HEK293 (cell line): ENCODE data around the gene PMAIP1.

Source experiments
- CTCF ChIA-PET: fragments of 350-600 bp; formaldehyde crosslinking; extraction: SDS; loops from one replicate; lab custom pipeline; 2021; ENCODE audit warnings: antibody characterized with exemption; lab: Yijun Ruan, JAX
- POLR2A ChIA-PET: fragments of 300-600 bp; formaldehyde crosslinking; extraction: SDS; loops from one replicate; lab custom pipeline; 2020; ENCODE audit warnings: antibody characterized with exemption, inconsistent platforms; lab: Yijun Ruan, JAX
- H3K27ac ChIP-seq: fragments of 200-500 bp; sonication (Bioruptor generic); 2 replicates; pipeline ENCODE4 v1.5.1; 2014; ENCODE audit warnings: low read depth, low read length, control low read depth, inconsistent platforms; ENCODE audit errors: extremely low read depth
- H3K36me3 ChIP-seq, 2 experiments: fragments of 200-500 bp in 1 of 2; sonication (Bioruptor generic) in 1 of 2; 1 replicate in 1 of 2; 2 replicates in 1 of 2; pipeline ENCODE4 v1.5.1; 2014 to 2017; ENCODE audit warnings: inconsistent platforms in 2 of 2, low read length in 2 of 2; ENCODE audit not compliant: control insufficient read depth in 2 of 2, insufficient read depth in 1 of 2
- H3K4me1 ChIP-seq: fragments of 200-500 bp; sonication (Bioruptor generic); 2 replicates; pipeline ENCODE4 v1.5.1; 2014; ENCODE audit warnings: mild to moderate bottlenecking, low read length, inconsistent platforms; ENCODE audit not compliant: control insufficient read depth, insufficient read depth
- H3K4me3 ChIP-seq: 2 replicates; pipeline ENCODE4 v1.5.1; 2011; ENCODE audit warnings: low read depth, mild to moderate bottlenecking, control low read depth, low read length, moderate library complexity
- H3K9me3 ChIP-seq: fragments of 200-500 bp; sonication (Bioruptor generic); 2 replicates; pipeline ENCODE4 v1.5.1; 2014; ENCODE audit warnings: low read depth, low read length, inconsistent platforms; ENCODE audit not compliant: control insufficient read depth, insufficient read depth
- KLF7 ChIP-seq: fragments of 450-650 bp; formaldehyde crosslinking; IDR thresholded peaks from 2 replicates; pipeline ENCODE4 v1.5.1; 2016; ENCODE audit warnings: missing biosample characterization, missing genetic modification characterization, borderline replicate concordance
- PRDM6 ChIP-seq: fragments of 450-650 bp; formaldehyde crosslinking; IDR thresholded peaks from 2 replicates; pipeline ENCODE4 v1.5.1; 2017; ENCODE audit warnings: missing biosample characterization, missing genetic modification characterization
- SALL2 ChIP-seq: fragments of 450-650 bp; formaldehyde crosslinking; IDR thresholded peaks from 2 replicates; pipeline ENCODE4 v1.5.0; 2017; ENCODE audit warnings: missing biosample characterization, mild to moderate bottlenecking, missing genetic modification characterization, borderline replicate concordance
- TCF7L2 ChIP-seq: IDR thresholded peaks from 2 replicates; pipeline ENCODE4 v1.6.1; 2011; ENCODE audit warnings: low read depth, mild to moderate bottlenecking, inconsistent platforms, low read length, moderate library complexity, borderline replicate concordance
- ZNF121 ChIP-seq: fragments of 450-650 bp; formaldehyde crosslinking; IDR thresholded peaks from 2 replicates; pipeline ENCODE4 v1.5.1; 2016; ENCODE audit warnings: missing biosample characterization, missing genetic modification characterization
- ZNF202 ChIP-seq: fragments of 450-650 bp; formaldehyde crosslinking; IDR thresholded peaks from 2 replicates; pipeline ENCODE4 v1.5.1; 2016; ENCODE audit warnings: missing biosample characterization, missing genetic modification characterization, borderline replicate concordance
- ZNF335 ChIP-seq: fragments of 450-650 bp; formaldehyde crosslinking; conservative IDR thresholded peaks from 2 replicates; pipeline ENCODE4 v1.5.1; 2016; ENCODE audit warnings: missing biosample characterization, missing genetic modification characterization
- ZNF362 ChIP-seq: fragments of 450-650 bp; formaldehyde crosslinking; IDR thresholded peaks from 2 replicates; pipeline ENCODE4 v1.5.1; 2016; ENCODE audit warnings: missing biosample characterization, missing genetic modification characterization
- ZNF416 ChIP-seq: fragments of 450-650 bp; formaldehyde crosslinking; IDR thresholded peaks from 2 replicates; pipeline ENCODE4 v1.5.1; 2016; ENCODE audit warnings: missing biosample characterization, missing genetic modification characterization
- ZNF521 ChIP-seq: fragments of 450-650 bp; formaldehyde crosslinking; IDR thresholded peaks from 2 replicates; pipeline ENCODE4 v1.5.1; 2017; ENCODE audit warnings: missing biosample characterization, mild to moderate bottlenecking, missing genetic modification characterization
- ZNF670 ChIP-seq: fragments of 450-650 bp; formaldehyde crosslinking; IDR thresholded peaks from 2 replicates; pipeline ENCODE4 v1.5.1; 2016; ENCODE audit warnings: missing biosample characterization, missing genetic modification characterization, low read depth
- ZNF701 ChIP-seq: fragments of 450-650 bp; formaldehyde crosslinking; IDR thresholded peaks from 2 replicates; pipeline ENCODE4 v1.5.1; 2016; ENCODE audit warnings: missing biosample characterization, missing genetic modification characterization
- ZNF704 ChIP-seq: fragments of 450-650 bp; formaldehyde crosslinking; IDR thresholded peaks from 2 replicates; pipeline ENCODE4 v1.5.1; 2016; ENCODE audit warnings: missing biosample characterization, missing genetic modification characterization
- ZSCAN16 ChIP-seq: fragments of 450-650 bp; formaldehyde crosslinking; IDR thresholded peaks from 2 replicates; pipeline ENCODE4 v1.5.1; 2016; ENCODE audit warnings: missing biosample characterization, missing genetic modification characterization
- TF ChIP-seq, protein P1 (sequence below): fragments of 450-650 bp; formaldehyde crosslinking; IDR thresholded peaks from 2 replicates; pipeline ENCODE4 v1.5.1; 2016; ENCODE audit warnings: missing biosample characterization, missing genetic modification characterization

The PMAIP1 gene

DNA sequence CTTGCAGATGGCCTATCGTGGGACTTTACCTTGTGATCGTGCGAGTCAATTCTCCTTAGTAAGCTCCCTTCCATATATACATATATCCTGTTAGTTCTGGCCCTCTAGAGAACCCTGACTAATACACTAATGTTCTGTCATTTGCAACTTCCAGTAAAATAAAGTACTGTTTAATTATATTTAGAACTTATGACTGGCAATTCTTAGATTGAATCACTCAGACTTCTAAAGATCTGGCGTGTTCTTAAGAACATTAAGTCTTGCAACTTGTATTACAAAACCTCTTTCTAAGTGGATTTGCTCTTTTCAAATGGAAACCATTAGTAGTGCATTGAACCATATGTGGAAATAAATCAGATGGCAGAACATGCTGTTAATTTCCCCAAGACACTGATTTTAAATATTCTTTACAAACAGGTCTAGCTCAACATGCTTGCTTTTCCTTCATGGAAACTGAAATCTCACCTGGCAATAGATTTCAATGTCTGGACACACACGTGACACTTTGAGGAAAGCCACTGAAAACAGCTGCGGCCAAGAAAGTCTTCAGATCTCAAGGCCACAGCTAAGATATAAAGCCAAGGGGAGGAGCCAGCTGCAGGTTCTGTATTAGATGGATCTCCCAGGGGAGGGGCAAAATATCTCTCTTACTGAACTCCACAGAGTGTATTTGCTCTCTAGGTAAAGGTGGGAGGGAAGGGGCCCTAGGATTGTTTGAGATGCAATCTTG lies 50.6 kb downstream of the PMAIP1 start (continued):
- TF ChIP-seq ZNF121 (no peak), ZNF701 (tag by site-specific recombination) (no peak), ZNF521 (no peak), ZNF362 (tag by site-specific recombination) (no peak)
- TF ChIP-seq, protein P1, sequence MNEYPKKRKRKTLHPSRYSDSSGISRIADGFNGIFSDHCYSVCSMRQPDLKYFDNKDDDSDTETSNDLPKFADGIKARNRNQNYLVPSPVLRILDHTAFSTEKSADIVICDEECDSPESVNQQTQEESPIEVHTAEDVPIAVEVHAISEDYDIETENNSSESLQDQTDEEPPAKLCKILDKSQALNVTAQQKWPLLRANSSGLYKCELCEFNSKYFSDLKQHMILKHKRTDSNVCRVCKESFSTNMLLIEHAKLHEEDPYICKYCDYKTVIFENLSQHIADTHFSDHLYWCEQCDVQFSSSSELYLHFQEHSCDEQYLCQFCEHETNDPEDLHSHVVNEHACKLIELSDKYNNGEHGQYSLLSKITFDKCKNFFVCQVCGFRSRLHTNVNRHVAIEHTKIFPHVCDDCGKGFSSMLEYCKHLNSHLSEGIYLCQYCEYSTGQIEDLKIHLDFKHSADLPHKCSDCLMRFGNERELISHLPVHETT (tag by site-specific recombination), result no peak

- Histone ChIP-seq H3K36me3 (no peaks in the 10 kb centered on the region), H3K4me1 (peaks cover 5% of the 10 kb centered on the region), H3K4me3 (no peak overlapping the region), H3K27ac (no peak overlapping the region), H3K9me3 (no peaks in the 10 kb centered on the region)
- ChIA-PET CTCF (interaction anchor here (0.9 to 1.0 kb wide), 3 partner anchors 36 to 114 kb away, joined by 3 to 4 read pairs (median 3); no protein-coding TSS in a partner anchor), POLR2A (no interaction called here)
- TF ChIP-seq SALL2 (tag by site-specific recombination) (no peak), TCF7L2 (no peak)
Observed at GRCh38 chr18:59951591-59951990, 51.8 kb downstream of the PMAIP1 start.

- CTCF ChIA-PET, result interaction anchor here (0.6 to 2.8 kb wide), 5 partner anchors 10 to 116 kb away, joined by 3 to 14 read pairs (median 3); no protein-coding TSS in a partner anchor
- POLR2A ChIA-PET, result interaction anchor here (1.0 to 3.0 kb wide), 2 partner anchors 11 to 53 kb away, joined by 4 to 19 read pairs; partner anchors contain the start of gene PMAIP1
- peaks cover 7% of the 10 kb centered on the region for H3K4me1 ChIP-seq
- TF ChIP-seq ZNF670 (tag by site-specific recombination) (no peak), ZNF202 (tag by site-specific recombination) (no peak), ZNF335 (no peak), ZNF416 (tag by site-specific recombination) (no peak), PRDM6 (tag by site-specific recombination) (peak; percentile 32; the same call in 1 of the 2 replicates), ZNF704 (tag by site-specific recombination) (no peak), ZSCAN16 (tag by site-specific recombination) (peak; percentile 85), KLF7 (tag by site-specific recombination) (no peak)
- TF ChIP-seq, all 188 proteins: peak for 2
- Histone ChIP-seq H3K9me3 (no peaks in the 10 kb centered on the region), H3K27ac (no peak overlapping the region), H3K4me3 (no peak overlapping the region), H3K36me3 (no peaks in the 10 kb centered on the region)
Observed at GRCh38 chr18:59952283-59953007, 52.6 kb downstream of the PMAIP1 start.
